ENCODE results near the gene PCIF1. TPM values are rescaled to one million over a fixed set of nuclear protein-coding genes. Genes with fewer than 3 reads are reported as not detected.
A peak's percentile ranks its signal among the peaks of the same experiment; 100 is the strongest.

PCIF1 gene
- polyA plus RNA-seq, 2 donors, result 18.0 to 20.9 TPM

DNA sequence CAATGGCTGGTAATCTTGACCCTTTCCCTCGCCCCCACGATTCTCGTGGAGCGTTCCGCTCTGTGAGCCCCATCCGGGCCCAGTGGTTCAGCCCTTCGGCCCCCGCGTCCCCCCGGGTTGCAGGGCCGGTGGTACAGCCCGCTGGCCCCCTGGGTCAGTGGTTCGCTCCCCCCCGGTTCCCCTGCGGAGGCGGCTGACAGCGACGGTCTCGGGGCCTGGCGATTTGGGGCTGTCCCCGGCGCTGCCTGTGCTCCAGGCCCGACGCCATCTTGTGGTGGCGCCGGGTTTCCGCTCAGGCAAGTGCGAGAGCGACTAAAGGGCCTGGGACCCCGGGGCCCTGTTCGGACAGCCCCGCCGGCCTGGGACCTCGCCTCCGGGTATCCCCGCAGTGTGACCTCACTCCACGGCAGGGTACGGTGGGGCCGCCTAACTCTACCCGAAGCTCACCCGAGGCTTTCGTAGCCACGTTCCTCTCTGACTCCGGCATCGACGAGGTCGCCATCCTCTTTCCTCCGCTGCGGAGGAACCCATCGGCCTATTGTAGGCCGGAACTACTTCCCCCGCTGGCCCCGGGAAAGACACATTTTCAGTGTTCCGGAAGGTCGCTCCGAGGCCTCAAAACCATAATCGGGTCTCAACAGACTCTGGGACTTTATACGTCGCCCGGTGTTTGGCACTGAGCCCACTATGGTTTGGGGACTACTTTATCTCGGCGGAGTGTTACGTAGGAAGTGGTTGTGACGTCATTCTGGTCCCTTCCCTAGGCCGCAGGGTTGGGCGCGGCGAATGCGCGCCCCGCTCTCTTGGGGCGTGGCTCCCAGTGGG is 37.4 kb downstream of the PCIF1 start, which contains the start of gene ZNF335:
ZNF335 (minus strand) TSS at position 529 of the 825 bp plus-strand sequence. CDS start 793 bp downstream, outside the sequence.
- H3K4me3 ChIP-seq (ENCODE audit: low read depth in 1 of 2, low read length in 2 of 2), result peak within 1 kb of the TSS; percentile 62 to 84
- peak within 1 kb of the TSS; percentile 91 to 100 for H3K27ac ChIP-seq (ENCODE audit: low read depth in 2 of 2, low read length in 1 of 2)
- WGBS, 2 donors, result 0 to 1% methylated on average over 68 to 72 of the region's 72 CpGs
- no peaks in the 10 kb centered on the region for H3K27me3 ChIP-seq (ENCODE audit: control insufficient read depth in 1 of 2, insufficient read depth in 2 of 2, low read length in 2 of 2)
- H3K9me3 ChIP-seq (ENCODE audit: control insufficient read depth in 2 of 2, insufficient read depth in 1 of 2, low read depth in 1 of 2, low read length in 1 of 2), result no peaks in the 10 kb centered on the region
- H3K36me3 ChIP-seq (ENCODE audit: control insufficient read depth in 2 of 2, insufficient read depth in 2 of 2, low read length in 1 of 2), result peaks cover 8 to 25% of the 10 kb centered on the region in 2 donors
- peaks cover 3 to 7% of the 10 kb centered on the region in 2 donors for H3K4me1 ChIP-seq (ENCODE audit: control insufficient read depth in 2 of 2, insufficient read depth in 2 of 2, low read length in 1 of 2)

- Histone ChIP-seq H3K27ac (ENCODE audit: low read depth in 2 of 2, low read length in 1 of 2) (peak overlapping the region; percentile 91 to 100), H3K4me3 (ENCODE audit: low read depth in 1 of 2, low read length in 2 of 2) (peak overlapping the region; percentile 62 to 84), H3K36me3 (ENCODE audit: control insufficient read depth in 2 of 2, insufficient read depth in 2 of 2, low read length in 1 of 2) (peaks cover 1 to 18% of the 10 kb centered on the region in 2 donors), H3K27me3 (ENCODE audit: control insufficient read depth in 1 of 2, insufficient read depth in 2 of 2, low read length in 2 of 2) (no peaks in the 10 kb centered on the region), H3K4me1 (ENCODE audit: control insufficient read depth in 2 of 2, insufficient read depth in 2 of 2, low read length in 1 of 2) (peaks cover 3 to 7% of the 10 kb centered on the region in 2 donors), H3K9me3 (ENCODE audit: control insufficient read depth in 2 of 2, insufficient read depth in 1 of 2, low read depth in 1 of 2, low read length in 1 of 2) (no peaks in the 10 kb centered on the region)
- WGBS, 2 donors, result 32 to 37% methylated on average over 29 of the region's 29 CpGs
These were observed 38.2 kb downstream of the PCIF1 start for GRCh38 chr20:45972500-45973183.

- Histone ChIP-seq H3K4me3 (ENCODE audit: low read depth in 1 of 2, low read length in 2 of 2) (no peak overlapping the region), H3K27ac (ENCODE audit: low read depth in 2 of 2, low read length in 1 of 2) (no peak overlapping the region)
These were observed 40.5 kb downstream of the PCIF1 start for GRCh38 chr20:45974896-45975565.

GRCh38 chr20:45975686-45976085 is 41.2 kb downstream of the PCIF1 start:
- Histone ChIP-seq H3K9me3 (ENCODE audit: control insufficient read depth in 2 of 2, insufficient read depth in 1 of 2, low read depth in 1 of 2, low read length in 1 of 2) (no peaks in the 10 kb centered on the region), H3K4me3 (ENCODE audit: low read depth in 1 of 2, low read length in 2 of 2) (no peak overlapping the region), H3K27me3 (ENCODE audit: control insufficient read depth in 1 of 2, insufficient read depth in 2 of 2, low read length in 2 of 2) (no peaks in the 10 kb centered on the region), H3K27ac (ENCODE audit: low read depth in 2 of 2, low read length in 1 of 2) (no peak overlapping the region), H3K36me3 (ENCODE audit: control insufficient read depth in 2 of 2, insufficient read depth in 2 of 2, low read length in 1 of 2) (no peaks in the 10 kb centered on the region), H3K4me1 (ENCODE audit: control insufficient read depth in 2 of 2, insufficient read depth in 2 of 2, low read length in 1 of 2) (no peaks in the 10 kb centered on the region)
- WGBS, 2 donors, result 86 to 90% methylated on average over 11 of the region's 11 CpGs

More at GRCh38 chr20:45974896-45975565, 40.5 kb downstream of the PCIF1 start:
- Histone ChIP-seq H3K4me1 (ENCODE audit: control insufficient read depth in 2 of 2, insufficient read depth in 2 of 2, low read length in 1 of 2) (peaks cover under 1 to 1% of the 10 kb centered on the region in 2 donors), H3K9me3 (ENCODE audit: control insufficient read depth in 2 of 2, insufficient read depth in 1 of 2, low read depth in 1 of 2, low read length in 1 of 2) (no peaks in the 10 kb centered on the region), H3K27me3 (ENCODE audit: control insufficient read depth in 1 of 2, insufficient read depth in 2 of 2, low read length in 2 of 2) (no peaks in the 10 kb centered on the region), H3K36me3 (ENCODE audit: control insufficient read depth in 2 of 2, insufficient read depth in 2 of 2, low read length in 1 of 2) (no peaks in the 10 kb centered on the region)
- WGBS, 2 donors, result 67 to 68% methylated on average over 7 of the region's 7 CpGs

GRCh38 chr20:45976086-45976485 is 41.6 kb downstream of the PCIF1 start:
- Histone ChIP-seq H3K27me3 (ENCODE audit: control insufficient read depth in 1 of 2, insufficient read depth in 2 of 2, low read length in 2 of 2) (no peaks in the 10 kb centered on the region), H3K4me3 (ENCODE audit: low read depth in 1 of 2, low read length in 2 of 2) (no peak overlapping the region), H3K9me3 (ENCODE audit: control insufficient read depth in 2 of 2, insufficient read depth in 1 of 2, low read depth in 1 of 2, low read length in 1 of 2) (no peaks in the 10 kb centered on the region), H3K36me3 (ENCODE audit: control insufficient read depth in 2 of 2, insufficient read depth in 2 of 2, low read length in 1 of 2) (no peaks in the 10 kb centered on the region), H3K27ac (ENCODE audit: low read depth in 2 of 2, low read length in 1 of 2) (no peak overlapping the region), H3K4me1 (ENCODE audit: control insufficient read depth in 2 of 2, insufficient read depth in 2 of 2, low read length in 1 of 2) (no peaks in the 10 kb centered on the region)
- 83 to 91% methylated on average over 6 of the region's 6 CpGs for WGBS, 2 donors

DNA sequence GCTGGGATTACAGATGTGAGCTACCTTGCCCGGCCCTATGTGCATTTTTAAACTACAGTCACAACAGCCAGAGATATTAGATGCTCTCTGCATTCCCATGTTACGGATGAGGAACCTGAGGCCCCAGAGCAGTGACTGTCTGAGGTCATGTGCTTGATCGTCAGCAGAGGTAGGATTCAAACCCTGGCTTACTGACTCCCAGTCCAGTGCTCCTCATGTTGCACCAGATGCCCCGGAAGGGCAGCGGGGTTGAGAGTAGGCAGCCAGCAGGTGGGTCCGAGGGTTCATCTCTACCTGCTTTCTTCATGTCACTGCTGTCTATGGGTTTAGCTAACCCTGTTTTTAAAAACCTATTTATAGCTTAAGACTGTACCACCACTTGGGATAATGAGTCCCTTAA is 46.8 kb downstream of the PCIF1 start:
- Histone ChIP-seq H3K9me3 (ENCODE audit: control insufficient read depth in 2 of 2, insufficient read depth in 1 of 2, low read depth in 1 of 2, low read length in 1 of 2) (no peaks in the 10 kb centered on the region), H3K4me1 (ENCODE audit: control insufficient read depth in 2 of 2, insufficient read depth in 2 of 2, low read length in 1 of 2) (no peaks in the 10 kb centered on the region), H3K4me3 (ENCODE audit: low read depth in 1 of 2, low read length in 2 of 2) (no peak overlapping the region), H3K36me3 (ENCODE audit: control insufficient read depth in 2 of 2, insufficient read depth in 2 of 2, low read length in 1 of 2) (no peaks in the 10 kb centered on the region), H3K27ac (ENCODE audit: low read depth in 2 of 2, low read length in 1 of 2) (no peak overlapping the region), H3K27me3 (ENCODE audit: control insufficient read depth in 1 of 2, insufficient read depth in 2 of 2, low read length in 2 of 2) (no peaks in the 10 kb centered on the region)
- WGBS, 2 donors, result 91 to 93% methylated on average over 6 of the region's 6 CpGs

DNA sequence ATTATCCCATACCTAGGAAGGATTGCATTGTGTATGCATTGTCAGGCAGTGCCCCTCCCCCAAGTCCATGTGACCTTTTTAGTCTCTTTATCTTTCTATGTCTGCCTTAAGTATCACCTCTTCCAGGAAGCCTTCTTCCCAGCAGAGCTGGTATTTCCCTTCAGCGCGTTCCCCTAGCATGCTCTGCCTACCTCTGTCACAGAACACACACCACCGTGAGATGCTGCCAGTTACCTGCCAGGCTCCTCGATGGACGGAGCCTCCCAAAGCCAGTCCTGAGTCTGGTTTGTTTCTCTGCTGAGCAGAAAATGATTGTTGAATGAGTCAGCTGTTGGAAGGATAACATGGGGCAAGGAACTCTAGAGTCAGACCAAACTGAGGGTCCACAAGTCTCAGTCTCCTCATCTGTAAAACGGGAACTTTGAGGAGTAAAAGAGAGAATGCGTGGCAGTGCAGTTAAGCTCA is 48.8 kb downstream of the PCIF1 start:
- Histone ChIP-seq H3K27ac (ENCODE audit: low read depth in 2 of 2, low read length in 1 of 2) (no peak overlapping the region), H3K4me1 (ENCODE audit: control insufficient read depth in 2 of 2, insufficient read depth in 2 of 2, low read length in 1 of 2) (no peaks in the 10 kb centered on the region), H3K36me3 (ENCODE audit: control insufficient read depth in 2 of 2, insufficient read depth in 2 of 2, low read length in 1 of 2) (no peaks in the 10 kb centered on the region), H3K9me3 (ENCODE audit: control insufficient read depth in 2 of 2, insufficient read depth in 1 of 2, low read depth in 1 of 2, low read length in 1 of 2) (no peaks in the 10 kb centered on the region), H3K27me3 (ENCODE audit: control insufficient read depth in 1 of 2, insufficient read depth in 2 of 2, low read length in 2 of 2) (no peaks in the 10 kb centered on the region), H3K4me3 (ENCODE audit: low read depth in 1 of 2, low read length in 2 of 2) (no peak overlapping the region)
- 58 to 61% methylated on average over 7 of the region's 7 CpGs for WGBS, 2 donors

DNA sequence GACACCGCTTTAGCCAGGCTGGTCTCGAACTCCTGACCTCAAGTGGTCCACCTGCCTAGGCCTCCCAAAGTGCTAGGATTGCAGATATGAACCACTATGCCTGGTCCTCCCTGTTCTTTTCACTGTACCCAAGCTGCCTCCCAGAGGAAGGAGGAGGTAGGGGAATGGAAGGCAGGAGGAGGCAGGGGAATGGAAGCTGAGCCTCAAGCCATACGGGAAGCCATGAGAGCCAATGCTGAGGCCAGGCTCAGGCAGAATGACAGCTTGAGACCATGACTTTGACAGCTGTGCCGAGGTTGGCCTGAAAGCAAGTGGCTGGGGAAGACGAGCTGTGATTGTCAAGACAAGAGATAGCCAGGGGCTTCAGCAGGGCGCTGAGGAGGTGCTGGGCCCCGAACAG is 51.1 kb downstream of the PCIF1 start:
- Histone ChIP-seq H3K9me3 (ENCODE audit: control insufficient read depth in 2 of 2, insufficient read depth in 1 of 2, low read depth in 1 of 2, low read length in 1 of 2) (no peaks in the 10 kb centered on the region), H3K4me1 (ENCODE audit: control insufficient read depth in 2 of 2, insufficient read depth in 2 of 2, low read length in 1 of 2) (no peaks in the 10 kb centered on the region), H3K27ac (ENCODE audit: low read depth in 2 of 2, low read length in 1 of 2) (no peak overlapping the region), H3K27me3 (ENCODE audit: control insufficient read depth in 1 of 2, insufficient read depth in 2 of 2, low read length in 2 of 2) (no peaks in the 10 kb centered on the region), H3K36me3 (ENCODE audit: control insufficient read depth in 2 of 2, insufficient read depth in 2 of 2, low read length in 1 of 2) (no peaks in the 10 kb centered on the region), H3K4me3 (ENCODE audit: low read depth in 1 of 2, low read length in 2 of 2) (no peak overlapping the region)
- WGBS, 2 donors, result 66 to 69% methylated on average over 7 of the region's 7 CpGs

DNA sequence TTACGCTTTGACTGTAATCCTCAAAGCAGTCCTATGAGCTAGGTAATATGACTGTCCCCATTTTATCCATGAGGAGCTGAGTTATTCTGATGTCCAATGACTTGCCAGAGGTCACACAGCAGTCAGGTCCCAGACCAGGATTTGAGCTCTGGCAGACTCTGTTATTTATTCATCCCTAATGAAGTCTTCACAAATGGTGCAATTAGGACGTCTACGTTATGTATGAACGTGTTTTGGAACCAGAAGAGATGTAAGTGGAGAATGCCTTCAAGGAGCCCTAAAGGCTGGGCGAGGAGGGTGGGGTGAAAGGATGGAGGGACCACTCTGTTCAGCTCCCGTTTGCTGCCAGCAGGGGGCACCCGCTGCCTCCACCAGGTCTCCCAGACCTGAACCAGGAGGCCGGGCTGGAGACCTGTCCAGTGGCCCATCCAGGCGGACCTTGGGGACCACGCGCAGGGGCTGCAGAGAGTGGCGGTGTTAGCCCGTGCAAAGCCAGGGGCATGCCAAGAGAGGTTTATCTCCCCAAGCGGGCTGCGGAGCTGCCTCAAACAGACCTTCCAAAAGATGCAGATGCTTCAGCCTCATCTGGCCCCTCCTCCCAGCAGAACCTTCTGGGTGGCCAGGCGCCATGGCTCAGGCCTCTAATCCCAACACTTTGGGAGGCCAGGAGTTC is 52.8 kb downstream of the PCIF1 start:
- Histone ChIP-seq H3K4me1 (ENCODE audit: control insufficient read depth in 2 of 2, insufficient read depth in 2 of 2, low read length in 1 of 2) (no peaks in the 10 kb centered on the region), H3K9me3 (ENCODE audit: control insufficient read depth in 2 of 2, insufficient read depth in 1 of 2, low read depth in 1 of 2, low read length in 1 of 2) (no peaks in the 10 kb centered on the region), H3K4me3 (ENCODE audit: low read depth in 1 of 2, low read length in 2 of 2) (no peak overlapping the region), H3K27me3 (ENCODE audit: control insufficient read depth in 1 of 2, insufficient read depth in 2 of 2, low read length in 2 of 2) (no peaks in the 10 kb centered on the region), H3K27ac (ENCODE audit: low read depth in 2 of 2, low read length in 1 of 2) (no peak overlapping the region), H3K36me3 (ENCODE audit: control insufficient read depth in 2 of 2, insufficient read depth in 2 of 2, low read length in 1 of 2) (no peaks in the 10 kb centered on the region)
- WGBS, 2 donors, result 5 to 8% methylated on average over 16 of the region's 16 CpGs

All from esophagus (tissue), 2 donors.